D721Med (cell line): Measurements from ENCODE around the gene TTC22.
"Not testable (repeated sequence)": the region's sequence is repeated elsewhere in the genome, so short reads cannot be mapped to it uniquely, and the experiment has no call there.

ENCODE experiments used
- DNase-seq: peaks from one replicate; pipeline ENCODE4 v3.0.0; 2011; ENCODE audit warnings: low spot score; ENCODE audit not compliant: insufficient read length
- FAIRE-seq: peaks from 2 replicates; lab custom pipeline; 2011; peaks lifted over from hg19 to GRCh38; lab: Jason Lieb, UNC
- CTCF ChIP-seq: IDR thresholded peaks from 2 replicates; pipeline ENCODE4 v1.5.1; 2012; ENCODE audit warnings: mild to moderate bottlenecking, control low read depth; ENCODE audit not compliant: insufficient read depth; ENCODE audit errors: missing control alignments

Gene TTC22

DNA sequence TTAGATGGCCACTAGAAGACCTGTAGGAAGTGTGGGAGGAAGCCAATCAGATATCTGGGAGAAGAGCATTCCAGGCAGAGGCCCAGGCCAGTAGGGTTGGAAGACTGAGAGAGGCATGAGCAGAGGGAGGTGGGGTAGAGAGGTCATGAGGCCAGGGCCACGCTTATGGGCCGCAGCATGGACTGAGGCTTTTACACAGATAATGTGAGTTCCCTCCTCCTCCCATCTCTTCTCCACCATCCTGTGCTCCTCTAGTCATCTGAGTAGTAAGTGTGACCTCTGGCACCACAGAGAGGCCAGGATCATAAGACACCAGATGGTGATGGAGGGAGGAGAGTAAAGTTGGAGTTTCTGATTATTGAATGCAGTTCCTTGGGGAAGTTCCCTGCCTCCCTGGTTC is 17.1 kb downstream of the TTC22 start:
- DNase-seq (no peak), FAIRE-seq (no peak)
- TF ChIP-seq CTCF: no peak

DNA sequence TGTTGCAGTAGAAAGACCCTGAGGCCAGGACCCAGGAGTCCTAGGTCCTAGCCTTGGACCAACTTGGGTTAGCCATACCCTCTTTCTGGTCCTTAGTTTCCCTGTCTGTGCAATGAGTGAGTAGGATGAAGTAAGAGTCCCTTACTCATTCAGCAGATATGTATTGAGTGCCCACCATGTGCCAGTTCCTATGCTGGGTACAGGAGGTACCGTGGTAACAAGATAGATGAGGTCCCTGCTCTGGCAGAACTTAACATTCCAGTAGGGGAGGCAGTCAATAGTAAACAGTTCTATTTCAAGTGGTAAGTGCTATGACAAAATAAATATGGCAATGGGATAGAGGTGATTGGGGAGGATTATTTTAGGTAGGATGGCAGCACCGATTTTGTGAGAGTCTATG is 18.5 kb downstream of the TTC22 start:
- DNase-seq: no peak
- no peak for TF ChIP-seq CTCF
- FAIRE-seq: no peak

- TF ChIP-seq CTCF: no peak
- FAIRE-seq: no peak
- DNase-seq: no peak
Observed at GRCh38 chr1:54782156-54782555, 19.0 kb downstream of the TTC22 start.

DNA sequence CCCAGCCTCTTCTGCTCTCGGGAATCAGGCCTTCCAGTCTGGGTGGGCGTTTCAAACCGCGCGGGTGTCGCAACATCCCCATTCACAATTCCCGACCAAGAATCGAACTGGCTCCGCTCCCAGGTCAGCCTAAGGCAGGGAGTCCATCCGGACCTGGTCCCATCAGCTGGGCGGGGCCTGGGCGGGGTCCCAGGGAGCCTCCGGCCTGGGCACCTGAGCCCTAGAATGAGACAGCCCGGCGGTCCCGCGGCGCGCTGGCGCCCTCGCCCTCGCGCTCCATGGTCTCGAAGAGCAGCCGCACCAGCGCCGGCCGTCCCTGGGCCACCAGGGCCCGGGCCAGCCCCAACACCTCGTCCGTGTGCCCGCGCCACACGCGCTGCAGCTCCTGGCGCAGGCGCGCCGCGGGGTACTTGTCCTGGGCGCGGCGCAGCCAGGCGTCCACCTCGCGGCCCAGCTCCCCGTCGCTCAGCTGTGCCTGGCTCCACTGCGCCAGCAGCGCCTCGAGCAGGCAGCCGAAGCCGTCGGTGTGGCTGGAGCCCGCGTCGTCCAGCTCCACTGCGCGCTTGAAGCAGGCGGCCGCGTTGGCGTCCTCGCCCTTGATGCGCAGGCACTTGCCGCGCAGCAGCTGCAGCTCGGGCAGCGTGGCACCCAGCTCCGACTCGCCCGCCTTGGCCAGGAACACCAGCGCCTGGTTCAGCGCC is 19.9 kb downstream of the TTC22 start:
- TF ChIP-seq CTCF: no peak
- DNase-seq (no peak), FAIRE-seq (no peak)

DNA sequence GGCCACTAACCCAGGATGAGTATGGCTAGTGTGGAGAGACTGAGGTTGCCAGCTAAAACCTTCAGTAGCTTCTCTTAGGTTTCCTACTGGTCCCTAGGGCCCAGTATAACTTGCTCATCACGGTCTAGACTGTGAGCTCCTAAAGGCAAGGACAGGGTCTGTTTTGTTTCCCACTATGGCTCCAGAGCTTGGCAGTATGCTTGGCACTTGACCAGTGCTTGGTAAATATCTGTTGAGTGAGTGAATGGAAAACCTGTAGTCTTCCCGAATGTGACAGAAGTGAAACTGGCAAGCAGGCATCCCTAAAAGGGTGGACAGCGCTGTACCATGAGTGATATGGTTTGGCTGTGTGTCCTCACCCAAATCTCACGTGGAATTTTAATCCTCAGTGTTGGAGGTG is 23.7 kb downstream of the TTC22 start:
- TF ChIP-seq CTCF: no peak
- no peak for FAIRE-seq
- no peak for DNase-seq

- TF ChIP-seq CTCF: no peak
- DNase-seq (no peak), FAIRE-seq (no peak)
Observed at GRCh38 chr1:54777011-54777410, 24.1 kb downstream of the TTC22 start.

GRCh38 chr1:54775828-54776721 is 25.0 kb downstream of the TTC22 start:
- not testable (repeated sequence) for FAIRE-seq, DNase-seq
